Lower leg skin (tissue), 3 donors: ENCODE data around the gene ADAMTS10.

Experiments
- POLR2A ChIP-seq, 2 donors: fragments of 450-650 bp; IDR thresholded peaks; one replicate each; pipeline ENCODE4 v1.6.1; 2016 to 2017; ENCODE audit warnings: antibody characterized with exemption in 2 of 2, mild to moderate bottlenecking in 1 of 2, moderate library complexity in 1 of 2
- TF ChIP-seq, protein P1 (sequence below), 3 donors: fragments of 450-650 bp; IDR thresholded peaks; one replicate each; pipeline ENCODE4 v1.5.1; 2016; ENCODE audit warnings: antibody characterized with exemption in 3 of 3, mild to moderate bottlenecking in 3 of 3, moderate library complexity in 2 of 3

DNA sequence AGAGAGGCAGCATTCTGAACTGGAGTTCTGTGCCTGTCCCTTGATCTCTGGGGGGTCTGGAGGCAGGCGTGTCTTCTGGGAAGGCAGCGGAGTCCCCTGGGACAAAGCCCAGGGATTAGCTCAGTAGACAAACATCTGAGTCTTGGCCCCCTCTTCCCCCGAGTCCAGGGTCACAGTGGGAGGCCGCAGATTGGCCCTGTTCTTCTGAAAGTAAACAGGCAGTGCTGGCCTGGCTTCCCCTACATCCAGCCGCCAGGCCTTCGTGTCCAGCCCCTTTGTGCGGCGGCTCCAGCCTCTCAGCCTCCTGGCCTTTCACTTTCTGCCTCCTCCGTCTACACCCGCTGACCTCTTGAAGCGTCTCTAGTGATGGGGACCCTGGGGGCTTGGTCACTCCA is 20.9 kb upstream of the ADAMTS10 start:
- TF ChIP-seq, protein P1, sequence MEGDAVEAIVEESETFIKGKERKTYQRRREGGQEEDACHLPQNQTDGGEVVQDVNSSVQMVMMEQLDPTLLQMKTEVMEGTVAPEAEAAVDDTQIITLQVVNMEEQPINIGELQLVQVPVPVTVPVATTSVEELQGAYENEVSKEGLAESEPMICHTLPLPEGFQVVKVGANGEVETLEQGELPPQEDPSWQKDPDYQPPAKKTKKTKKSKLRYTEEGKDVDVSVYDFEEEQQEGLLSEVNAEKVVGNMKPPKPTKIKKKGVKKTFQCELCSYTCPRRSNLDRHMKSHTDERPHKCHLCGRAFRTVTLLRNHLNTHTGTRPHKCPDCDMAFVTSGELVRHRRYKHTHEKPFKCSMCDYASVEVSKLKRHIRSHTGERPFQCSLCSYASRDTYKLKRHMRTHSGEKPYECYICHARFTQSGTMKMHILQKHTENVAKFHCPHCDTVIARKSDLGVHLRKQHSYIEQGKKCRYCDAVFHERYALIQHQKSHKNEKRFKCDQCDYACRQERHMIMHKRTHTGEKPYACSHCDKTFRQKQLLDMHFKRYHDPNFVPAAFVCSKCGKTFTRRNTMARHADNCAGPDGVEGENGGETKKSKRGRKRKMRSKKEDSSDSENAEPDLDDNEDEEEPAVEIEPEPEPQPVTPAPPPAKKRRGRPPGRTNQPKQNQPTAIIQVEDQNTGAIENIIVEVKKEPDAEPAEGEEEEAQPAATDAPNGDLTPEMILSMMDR (IDR thresholded peaks at IDR 0.05), result no peak
- no peak for TF ChIP-seq POLR2A (IDR thresholded peaks at IDR 0.05)
